ENCODE data around the gene DCTN2.
"Not testable (repeated sequence)": the region's sequence is repeated elsewhere in the genome, so short reads cannot be mapped to it uniquely, and the experiment has no call there.

Gene DCTN2

DNA sequence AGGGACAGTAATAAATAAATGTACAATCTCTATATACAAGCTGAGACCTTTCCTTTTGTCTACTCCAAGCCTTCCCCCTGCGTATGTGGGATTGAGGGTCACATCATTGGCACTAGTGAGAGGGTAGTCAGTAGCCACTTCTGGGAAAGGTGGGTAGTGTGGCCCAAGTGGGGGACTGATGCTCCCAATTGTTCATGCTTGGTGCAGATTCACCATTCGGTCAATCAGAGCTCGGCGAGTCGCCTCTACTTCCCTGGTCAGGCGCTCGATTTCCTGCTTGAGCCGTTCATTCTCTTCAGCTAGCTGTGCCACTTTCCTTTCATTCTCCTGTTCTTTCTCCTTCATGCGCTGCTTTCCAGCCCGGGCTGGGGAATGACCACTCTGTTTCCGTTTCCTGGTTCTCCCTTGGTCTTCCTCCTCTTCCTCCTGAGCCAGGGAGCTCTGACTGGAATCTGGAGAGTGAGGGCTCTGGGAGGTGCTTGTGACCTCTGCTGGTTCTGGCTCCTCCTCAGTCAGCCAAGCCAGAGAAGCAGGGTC is 30.3 kb downstream of the DCTN2 start:
- no peak for DNase-seq (ENCODE audit: low read depth, low spot score)

DNA sequence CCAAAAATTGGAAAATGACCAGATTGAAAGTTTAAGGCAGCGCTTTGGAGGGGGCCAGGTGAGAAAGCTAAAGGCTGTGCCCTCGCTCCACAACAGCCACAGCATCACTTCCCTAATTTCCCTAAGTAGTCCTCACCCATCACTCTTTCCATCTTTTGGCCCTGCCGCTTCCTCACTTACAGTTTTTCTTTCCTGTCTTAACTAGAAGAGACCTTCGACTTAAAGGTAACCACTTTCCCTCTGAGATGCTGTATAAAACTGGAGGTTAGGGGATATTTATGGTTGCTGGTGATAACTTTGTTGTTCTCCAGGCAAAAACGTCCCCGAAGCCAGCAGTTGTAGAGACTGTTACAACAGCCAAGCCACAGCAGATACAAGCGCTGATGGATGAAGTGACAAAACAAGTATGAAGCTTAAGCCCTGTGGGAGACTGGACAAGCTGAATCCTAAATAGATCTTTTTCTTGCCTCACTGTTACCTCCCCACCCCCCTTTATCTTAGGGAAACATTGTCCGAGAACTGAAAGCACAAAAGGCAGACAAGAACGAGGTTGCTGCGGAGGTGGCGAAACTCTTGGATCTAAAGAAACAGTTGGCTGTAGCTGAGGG is 31.0 kb downstream of the DCTN2 start:
- DNase-seq (ENCODE audit: low read depth, low spot score): no peak

DNA sequence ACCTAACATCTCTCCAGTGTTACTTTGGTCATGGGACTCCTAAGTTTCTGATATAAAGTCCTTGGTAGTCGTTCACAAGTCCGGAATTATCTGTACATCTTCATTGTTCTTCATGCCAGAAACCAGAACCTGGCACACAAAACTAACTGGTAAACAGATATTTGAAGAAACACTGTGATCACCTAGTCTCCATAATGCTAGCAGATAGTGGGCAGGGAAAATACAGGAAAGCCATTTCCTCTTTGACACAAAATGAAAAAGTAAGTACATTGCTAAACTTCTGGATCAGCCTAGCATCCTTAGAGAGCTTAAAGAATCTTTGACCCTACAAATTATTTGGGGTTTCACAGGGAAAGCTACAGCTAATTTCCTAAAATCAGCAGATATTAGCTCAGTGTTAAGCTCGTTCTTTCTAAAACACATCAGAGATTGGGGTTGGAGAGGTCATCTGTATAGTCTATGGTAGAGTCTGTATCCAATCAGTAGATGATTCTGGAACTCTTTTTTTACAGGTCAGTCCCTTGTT is 31.5 kb downstream of the DCTN2 start:
- no peak for DNase-seq (ENCODE audit: low read depth, low spot score)

DNA sequence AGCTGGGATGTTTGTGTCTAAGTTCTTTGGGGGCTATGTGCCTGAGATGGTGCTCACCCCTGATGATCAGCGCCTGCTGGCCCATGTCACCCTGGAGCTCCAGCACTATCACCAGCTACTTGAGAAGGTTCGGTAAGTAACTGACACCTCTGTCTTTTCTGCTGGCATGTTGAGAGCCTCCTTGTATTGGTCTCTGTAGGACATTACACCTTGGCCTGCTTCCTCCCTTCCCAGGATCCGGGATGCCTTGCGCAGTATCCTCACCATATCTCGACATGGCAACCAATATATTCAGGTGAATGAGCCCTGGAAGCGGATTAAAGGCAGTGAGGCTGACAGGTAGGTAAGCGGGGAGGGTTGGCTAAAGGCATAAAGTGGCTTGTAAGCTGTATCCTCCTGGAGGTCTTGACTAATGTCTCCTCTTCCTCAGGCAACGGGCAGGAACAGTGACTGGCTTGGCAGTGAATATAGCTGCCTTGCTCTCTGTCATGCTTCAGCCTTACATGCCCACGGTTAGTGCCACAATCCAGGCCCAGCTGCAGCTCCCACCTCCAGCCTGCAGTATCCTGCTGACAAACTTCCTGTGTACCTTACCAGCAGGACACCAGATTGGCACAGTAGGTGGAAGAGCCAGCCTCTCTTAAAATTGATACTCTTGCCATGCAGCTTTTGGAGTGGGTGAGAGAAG is 32.1 kb downstream of the DCTN2 start:
- no peak for DNase-seq (ENCODE audit: low read depth, low spot score)

DNA sequence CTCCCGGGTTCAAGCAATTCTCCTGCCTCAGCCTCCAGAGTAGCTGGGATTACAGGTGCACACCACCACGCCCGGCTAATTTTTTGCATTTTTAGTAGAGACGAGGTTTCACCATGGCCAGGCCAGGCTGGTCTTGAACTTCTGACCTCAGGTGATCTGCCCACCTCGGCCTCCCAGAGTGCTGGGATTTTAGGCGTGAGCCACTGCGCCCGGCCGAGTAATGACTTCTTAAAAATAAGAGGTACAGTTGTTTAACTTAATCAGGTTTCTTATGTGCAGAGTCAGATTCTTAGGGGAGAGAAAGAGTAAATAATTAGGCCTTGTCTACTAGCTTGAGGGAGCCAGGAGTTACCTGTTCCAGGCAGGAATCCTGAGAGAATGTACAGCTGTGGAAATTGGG is 32.7 kb downstream of the DCTN2 start:
- DNase-seq (ENCODE audit: low read depth, low spot score): not testable (repeated sequence)

DNA sequence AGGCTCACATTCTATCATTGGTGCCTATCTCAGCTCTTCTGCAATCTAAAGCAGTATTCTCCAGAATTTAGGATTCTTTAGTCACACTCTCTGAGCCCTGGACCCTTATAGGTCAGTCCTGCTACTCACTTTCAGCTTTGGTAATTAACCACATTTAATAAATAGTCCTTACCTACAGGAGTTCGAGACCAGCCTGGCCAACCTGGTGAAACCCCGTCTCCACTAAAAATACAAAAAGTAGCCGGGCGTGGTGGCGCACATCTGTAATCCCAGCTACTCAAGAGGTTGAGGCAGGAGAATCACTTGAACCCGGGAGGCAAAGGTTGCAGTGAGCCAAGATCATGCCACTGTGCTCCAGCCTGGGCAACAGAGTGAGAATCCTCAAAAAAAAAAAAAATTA is 33.3 kb downstream of the DCTN2 start:
- DNase-seq (ENCODE audit: low read depth, low spot score): not testable (repeated sequence)

DNA sequence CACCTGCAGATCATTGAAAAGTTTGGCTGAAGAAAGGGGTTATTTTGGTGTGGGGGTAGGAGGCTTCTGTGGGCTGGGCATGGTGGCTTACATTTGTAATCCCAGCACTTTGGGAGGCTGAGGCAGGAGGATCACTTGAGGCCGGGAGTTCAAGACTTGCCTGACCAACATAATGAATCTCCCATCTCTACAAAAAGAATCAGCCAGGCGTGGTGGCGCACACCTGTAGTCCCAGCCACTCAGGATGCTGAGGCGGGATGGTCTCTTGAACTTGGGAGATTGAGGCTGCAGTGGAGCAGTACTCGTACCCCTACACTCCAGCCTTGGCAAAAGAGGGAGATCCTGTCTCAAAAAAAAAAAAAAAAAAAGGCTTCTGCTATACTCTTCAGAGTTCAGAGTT is 33.7 kb downstream of the DCTN2 start:
- no peak for DNase-seq (ENCODE audit: low read depth, low spot score)

DNA sequence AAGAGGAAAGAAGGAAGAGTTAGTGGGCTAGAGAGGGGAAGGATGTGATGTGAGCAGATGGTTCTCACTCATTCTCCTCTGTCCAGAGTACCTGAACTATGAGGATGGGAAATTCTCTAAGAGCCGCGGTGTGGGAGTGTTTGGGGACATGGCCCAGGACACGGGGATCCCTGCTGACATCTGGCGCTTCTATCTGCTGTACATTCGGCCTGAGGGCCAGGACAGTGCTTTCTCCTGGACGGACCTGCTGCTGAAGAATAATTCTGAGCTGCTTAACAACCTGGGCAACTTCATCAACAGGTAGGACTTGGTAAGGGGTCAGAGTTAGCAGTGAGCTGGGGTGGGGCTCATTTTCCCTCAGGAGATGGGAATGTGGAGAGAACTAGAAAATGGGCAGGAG is 34.3 kb downstream of the DCTN2 start:
- no peak for DNase-seq (ENCODE audit: low read depth, low spot score)

DNA sequence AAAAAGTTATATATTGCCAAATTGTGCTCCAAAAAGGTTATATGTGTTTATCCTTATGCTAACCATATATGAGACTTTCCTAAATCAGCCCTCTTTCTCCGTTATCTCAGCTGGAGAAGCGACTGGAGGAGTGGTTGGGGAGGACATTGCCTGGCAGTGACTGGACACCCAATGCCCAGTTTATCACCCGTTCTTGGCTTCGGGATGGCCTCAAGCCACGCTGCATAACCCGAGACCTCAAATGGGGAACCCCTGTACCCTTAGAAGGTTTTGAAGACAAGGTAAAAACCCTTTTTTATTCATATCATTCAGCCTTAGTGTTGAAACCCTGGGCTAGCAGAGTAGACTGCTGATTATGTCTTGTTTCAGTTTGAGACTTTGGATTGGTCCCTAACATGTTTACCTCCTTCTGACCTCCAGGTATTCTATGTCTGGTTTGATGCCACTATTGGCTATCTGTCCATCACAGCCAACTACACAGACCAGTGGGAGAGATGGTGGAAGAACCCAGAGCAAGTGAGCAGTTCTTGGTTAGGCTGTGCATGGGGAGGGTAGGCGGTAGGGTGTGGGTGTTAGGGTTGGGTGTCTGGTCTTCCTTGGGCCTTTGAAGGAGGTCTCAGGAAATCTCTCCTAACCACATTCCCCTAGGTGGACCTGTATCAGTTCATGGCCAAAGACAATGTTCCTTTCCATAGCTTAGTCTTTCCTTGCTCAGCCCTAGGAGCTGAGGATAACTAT is 35.2 kb downstream of the DCTN2 start:
- no peak for DNase-seq (ENCODE audit: low read depth, low spot score)

DNA sequence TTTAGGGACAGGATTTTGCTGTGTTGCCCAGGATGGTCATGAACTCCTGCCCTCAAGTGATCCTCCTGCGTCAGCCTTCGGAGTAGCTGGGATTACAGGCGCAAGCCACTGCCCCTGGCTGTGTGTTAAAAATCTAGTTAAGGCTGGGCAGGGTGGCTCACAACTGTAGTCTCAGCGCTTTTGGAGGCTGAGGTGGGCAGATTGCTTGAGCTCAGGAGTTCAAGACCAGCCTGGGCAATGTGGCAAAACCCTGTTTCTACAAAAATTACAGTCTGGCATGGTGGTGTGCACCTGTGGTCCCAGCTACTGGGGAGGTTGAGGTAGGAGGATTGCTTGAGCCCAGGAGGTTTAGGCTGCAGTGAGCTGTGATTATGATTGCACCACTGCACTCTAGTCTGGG is 35.8 kb downstream of the DCTN2 start:
- no peak for DNase-seq (ENCODE audit: low read depth, low spot score)

DNA sequence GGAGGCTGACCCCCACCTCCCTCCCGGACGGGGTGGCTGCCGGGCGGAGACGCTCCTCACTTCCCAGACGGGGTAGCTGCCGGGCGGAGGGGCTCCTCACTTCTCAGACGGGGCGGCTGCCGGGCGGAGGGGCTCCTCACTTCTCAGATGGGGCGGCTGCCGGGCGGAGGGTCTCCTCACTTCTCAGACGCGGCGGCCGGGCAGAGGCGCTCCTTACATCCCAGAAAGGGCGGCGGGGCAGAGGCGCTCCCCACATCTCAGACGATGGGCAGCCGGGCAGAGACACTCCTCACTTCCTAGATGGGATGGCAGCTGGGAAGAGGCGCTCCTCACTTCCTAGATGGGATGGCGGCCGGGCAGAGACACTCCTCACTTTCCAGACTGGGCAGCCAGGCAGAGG is 39.2 kb downstream of the DCTN2 start:
- DNase-seq (ENCODE audit: low read depth, low spot score): not testable (repeated sequence)

DNA sequence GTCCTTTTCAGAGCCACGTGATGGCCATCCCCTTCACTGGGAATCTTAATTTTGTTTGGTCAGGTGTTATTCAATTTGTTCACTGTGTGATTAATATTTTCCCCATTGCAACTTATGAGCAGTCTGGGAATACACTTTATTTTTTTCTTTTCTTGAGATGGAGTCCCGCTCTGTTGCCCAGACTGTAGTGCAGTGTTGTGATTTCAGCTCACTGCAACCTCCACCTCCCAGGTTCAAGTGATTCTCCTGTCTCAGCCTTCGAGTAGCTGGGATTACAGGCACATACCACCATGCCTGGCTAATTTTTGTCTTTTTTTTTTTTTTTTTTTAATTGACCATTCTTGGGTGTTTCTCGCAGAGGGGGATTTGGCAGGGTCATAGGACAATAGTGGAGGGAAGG is 40.5 kb downstream of the DCTN2 start:
- DNase-seq (ENCODE audit: low read depth, low spot score): not testable (repeated sequence)

DNA sequence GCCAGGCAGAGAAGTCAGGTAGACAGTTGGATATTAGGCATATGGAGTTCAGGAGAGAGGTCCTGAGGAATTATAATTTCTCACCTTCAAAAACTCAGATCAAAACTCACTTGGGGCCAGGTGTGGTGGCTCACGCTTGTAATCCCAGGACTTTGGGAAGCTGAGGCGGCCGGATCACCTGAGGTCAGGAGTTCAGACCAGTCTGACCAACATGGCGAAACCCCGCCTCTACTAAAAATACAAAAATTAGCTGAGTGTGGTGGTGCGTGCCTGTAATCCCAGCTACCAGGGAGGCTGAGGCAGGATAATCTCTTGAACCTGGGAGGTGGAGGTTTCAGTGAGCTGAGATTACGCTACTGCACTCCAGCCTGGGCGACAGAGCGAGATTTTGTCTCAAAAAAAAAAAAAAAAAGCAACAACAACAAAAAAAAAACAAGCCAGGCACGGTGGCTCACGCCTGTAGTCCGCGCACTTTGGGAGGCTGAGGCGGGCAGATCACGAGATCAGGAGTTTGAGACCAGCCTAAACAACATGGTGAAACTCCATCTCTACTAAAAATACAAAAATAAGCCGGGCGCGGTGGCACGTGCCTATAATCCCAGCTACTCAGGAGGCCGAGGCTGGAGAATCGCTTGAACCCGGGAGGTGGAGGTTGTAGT is 44.6 kb downstream of the DCTN2 start:
- not testable (repeated sequence) for DNase-seq (ENCODE audit: low read depth, low spot score)

DNA sequence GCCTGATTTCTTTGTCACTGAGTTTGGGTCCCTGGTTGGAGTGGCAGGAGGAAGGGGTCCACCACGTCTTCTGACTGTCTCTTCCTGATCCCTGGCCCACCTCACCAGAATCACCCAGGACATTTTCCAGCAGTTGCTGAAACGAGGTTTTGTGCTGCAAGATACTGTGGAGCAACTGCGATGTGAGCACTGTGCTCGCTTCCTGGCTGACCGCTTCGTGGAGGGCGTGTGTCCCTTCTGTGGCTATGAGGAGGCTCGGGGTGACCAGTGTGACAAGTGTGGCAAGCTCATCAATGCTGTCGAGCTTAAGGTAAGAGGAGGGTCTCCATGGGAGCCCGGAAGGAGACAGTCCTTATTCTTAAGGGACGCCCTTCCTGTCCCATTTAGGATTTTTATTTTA is 46.8 kb downstream of the DCTN2 start:
- DNase-seq (ENCODE audit: low read depth, low spot score): no peak

DNA sequence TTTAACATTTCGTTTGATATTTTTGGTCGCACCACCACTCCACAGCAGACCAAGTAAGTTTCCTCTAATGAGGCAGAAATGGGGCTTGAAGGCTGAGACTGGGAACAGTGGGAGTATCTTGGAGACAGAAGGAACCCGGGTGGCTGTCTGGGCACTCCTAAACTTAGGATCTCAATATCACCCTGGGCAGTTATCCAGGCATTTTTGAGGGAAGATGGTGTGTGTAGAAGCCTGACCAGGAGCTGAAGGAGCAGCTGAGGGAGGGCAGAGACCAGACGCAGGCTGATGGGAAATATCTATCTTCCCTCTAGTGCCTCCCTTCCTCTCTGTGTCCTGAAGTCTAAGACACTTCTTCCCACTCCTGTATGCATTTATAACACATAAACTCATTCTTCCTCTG is 48.4 kb downstream of the DCTN2 start:
- no peak for DNase-seq (ENCODE audit: low read depth, low spot score)

DNA sequence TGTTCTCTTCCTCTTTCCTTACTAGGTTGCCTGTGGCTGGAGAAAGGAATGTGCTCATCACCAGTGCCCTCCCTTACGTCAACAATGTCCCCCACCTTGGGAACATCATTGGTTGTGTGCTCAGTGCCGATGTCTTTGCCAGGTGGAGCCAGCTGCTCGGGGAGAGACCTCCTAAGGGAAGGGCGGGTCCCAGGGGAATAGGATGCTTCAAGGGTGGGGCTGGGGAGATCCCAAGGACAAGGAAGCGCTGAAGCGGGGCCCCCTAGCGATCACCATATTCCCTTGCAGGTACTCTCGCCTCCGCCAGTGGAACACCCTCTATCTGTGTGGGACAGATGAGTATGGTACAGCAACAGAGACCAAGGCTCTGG is 48.9 kb downstream of the DCTN2 start:
- no peak for DNase-seq (ENCODE audit: low read depth, low spot score)

DNA sequence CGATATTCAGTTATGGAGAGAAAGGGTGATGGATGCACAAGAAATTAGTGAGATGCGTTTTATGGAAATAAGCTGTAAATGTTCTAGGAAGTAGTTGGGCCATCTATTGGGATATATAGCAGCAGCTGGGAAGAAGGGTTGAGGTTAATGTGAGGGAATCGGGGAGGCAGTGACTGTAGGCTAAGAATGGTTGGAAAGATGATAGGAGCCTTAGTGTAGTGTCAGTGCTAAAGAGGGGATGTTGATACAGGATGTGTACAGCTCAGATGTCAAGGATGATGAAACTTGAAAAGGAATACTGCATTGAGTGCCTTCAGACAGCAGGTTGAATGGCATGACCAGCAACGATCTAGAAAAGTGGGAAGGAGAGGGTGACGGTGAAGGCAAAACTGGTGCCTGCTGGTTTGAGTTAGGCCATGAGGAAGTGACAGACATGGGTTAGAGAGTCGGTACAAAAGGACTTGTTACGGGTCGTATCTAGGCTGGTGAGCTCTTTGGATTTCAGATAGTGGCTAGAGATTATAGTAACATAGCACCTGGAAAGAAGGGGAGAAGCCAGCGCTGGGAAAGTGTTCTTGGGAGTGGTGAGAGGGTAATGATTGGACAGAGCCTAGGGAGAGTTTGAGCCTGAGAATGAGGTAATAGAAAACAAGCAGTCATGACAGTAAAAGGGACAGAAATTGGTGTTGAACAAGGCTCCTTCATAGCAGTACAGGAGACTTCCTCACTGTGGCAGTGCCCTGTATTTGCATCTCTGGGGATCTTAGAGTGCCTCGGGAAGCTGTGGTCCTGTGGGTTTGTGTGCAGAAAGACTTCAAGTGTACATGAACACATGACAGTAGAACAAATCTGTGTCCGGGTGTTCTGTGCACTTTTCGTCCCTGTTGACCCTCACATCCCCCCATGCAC is 49.5 kb downstream of the DCTN2 start:
- no peak for DNase-seq (ENCODE audit: low read depth, low spot score)

DNA sequence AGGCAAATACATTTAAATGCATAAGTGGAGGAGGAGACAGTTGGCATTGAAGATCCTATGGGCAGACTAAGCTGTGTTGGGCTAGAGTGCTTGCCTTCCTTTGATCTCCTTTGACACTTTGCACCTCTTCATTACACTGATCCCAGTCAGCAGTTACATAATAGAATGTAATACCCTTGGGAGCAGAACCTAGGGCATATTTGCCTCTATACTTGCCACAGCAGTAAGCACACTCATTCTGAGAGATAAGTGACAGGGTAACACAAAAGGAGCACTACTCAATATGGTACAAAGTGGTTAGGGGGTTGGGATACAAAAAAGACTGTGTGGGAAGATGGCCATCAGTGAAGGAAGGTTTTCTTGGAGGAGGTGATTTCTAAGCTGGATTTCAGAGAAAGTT is 50.2 kb downstream of the DCTN2 start:
- no peak for DNase-seq (ENCODE audit: low read depth, low spot score)

DNA sequence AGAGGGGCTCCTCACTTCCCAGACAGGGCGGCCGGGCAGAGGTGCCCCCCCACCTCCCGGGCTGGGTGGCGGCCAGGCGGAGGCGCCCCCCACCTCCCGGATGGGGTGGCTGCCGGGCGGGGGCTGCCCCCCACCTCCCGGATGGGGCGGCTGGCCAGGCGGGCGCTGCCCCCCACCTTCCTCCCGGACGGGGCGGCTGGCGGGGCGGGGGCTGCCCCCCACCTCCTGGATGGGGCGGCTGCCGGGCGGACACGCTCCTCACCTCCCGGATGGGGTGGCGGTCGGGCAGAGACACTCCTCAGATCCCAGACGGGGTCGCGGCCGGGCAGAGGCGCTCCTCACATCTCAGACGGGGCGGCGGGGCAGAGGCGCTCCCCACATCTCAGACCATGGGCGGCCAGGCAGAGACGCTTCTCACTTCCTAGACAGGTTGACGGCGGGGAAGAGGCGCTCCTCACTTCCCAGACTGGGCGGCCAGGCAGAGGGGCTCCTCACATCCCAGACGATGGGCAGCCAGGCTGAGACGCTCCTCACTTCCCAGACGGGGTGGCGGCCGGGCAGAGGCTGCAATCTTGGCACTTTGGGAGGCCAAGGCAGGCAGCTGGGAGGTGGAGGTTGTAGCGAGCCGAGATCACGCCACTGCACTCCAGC is 51.8 kb downstream of the DCTN2 start:
- DNase-seq (ENCODE audit: low read depth, low spot score): not testable (repeated sequence)
